ENCODE results near the gene TMX4.
"Not testable (repeated sequence)": the region's sequence is repeated elsewhere in the genome, so short reads cannot be mapped to it uniquely, and the experiment has no call there.

Gene TMX4

GRCh38 chr20:7966176-7966575, 53.4 kb downstream of the TMX4 start:
- FAIRE-seq: no peak

GRCh38 chr20:7959484-7959883, 60.1 kb downstream of the TMX4 start:
- no peak for FAIRE-seq

DNA sequence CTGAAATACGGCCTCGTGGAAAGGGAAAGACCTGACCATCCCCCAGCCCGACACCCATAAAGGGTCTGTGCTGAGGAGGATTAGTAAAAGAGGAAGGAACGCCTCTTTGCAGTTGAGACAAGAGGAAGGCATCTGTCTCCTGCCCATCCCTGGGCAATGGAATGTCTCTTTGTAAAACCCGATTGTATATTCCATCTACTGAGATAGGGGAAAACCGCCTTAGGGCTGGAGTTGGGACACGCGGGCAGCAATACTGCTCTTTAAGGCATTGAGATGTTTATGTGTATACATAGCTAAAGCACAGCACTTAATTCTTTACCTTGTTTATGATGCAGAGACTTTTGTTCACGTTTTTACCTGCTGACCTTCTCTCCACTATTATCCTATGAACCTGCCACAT, 63.0 kb downstream of the TMX4 start:
- FAIRE-seq: not testable (repeated sequence)

DNA sequence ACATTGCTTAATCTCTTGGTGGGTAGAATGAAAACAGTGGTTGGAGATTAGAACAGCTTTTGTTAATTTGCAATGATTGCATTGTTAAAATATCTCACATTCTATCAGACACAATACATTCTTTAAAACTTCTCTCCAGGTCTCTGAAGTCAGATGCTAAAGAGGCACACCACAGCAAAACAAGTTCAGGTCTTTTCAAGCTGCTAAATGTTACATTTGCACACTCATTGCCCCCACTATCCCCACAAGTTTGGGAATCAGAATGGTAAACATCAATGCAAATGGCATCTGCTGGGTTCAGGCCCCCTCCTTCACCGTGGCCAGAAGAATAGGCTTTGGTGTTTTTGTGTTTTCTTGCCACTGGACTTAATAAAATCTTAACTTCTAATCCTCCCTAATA, 69.2 kb downstream of the TMX4 start:
- FAIRE-seq: no peak

GRCh38 chr20:7943891-7944290, 75.7 kb downstream of the TMX4 start:
- FAIRE-seq: no peak

- no peak for FAIRE-seq
Observed at GRCh38 chr20:7940341-7940740, 79.2 kb downstream of the TMX4 start, which contains the start of gene HAO1. Gene HAO1, minus strand, starts transcription at chr20:7940458. Its CDS starts 36 bp downstream, at chr20:7940422.

DNA sequence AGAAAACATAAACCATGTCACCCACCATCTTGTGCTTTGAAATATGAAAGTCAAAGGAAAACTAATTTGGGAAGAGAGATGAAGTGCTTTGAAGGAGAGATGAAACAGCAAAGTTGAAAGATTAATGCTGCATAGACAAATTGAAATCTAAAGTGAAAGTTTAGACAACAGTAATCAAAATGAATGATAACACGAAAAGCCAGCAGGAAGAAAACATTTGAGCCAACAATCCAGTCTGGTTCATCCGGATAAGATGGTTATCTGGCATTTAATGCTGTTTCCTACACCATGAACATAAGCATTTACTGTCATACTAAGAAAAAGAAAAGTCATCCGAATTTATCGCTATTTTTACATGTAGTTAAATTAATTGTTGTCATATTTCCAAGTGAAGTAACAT, 79.9 kb downstream of the TMX4 start:
- FAIRE-seq: no peak

DNA sequence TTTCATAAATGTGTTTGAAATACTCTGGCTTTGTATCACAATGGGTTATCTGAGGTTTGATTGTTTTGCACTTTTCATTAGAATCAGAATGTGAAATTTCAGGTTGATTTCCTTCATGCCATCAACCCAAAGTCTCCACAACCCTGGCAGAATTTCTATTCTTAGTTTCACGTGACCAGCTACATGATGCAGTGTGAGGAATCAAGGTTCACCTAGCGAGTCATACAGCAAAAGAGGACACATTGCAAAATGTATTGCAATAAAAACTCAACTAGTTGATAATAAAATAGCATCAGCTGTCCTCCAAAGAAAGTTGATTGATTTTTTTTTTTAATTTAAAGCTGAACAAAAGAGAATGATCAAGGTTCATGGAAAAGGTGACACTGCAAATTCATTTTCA, 81.5 kb downstream of the TMX4 start:
- FAIRE-seq: no peak

DNA sequence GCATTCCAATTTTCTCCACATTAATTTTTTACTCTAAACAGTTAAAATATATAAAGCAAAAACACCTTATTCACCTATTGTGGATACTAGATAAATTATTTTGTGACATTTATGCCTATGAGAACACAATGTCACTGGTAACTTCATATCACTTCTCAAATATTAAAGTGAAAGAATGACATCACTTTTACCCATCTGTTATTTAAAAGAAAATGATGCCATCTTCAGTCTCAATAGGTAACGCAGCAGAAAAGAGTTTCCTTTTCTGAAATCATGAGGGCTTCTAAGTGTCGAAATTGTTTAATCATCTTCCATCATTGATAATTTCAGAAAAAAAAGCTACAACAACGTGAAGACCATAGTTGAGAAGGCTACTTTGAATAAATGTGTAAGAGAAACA, 82.2 kb downstream of the TMX4 start:
- FAIRE-seq: no peak

DNA sequence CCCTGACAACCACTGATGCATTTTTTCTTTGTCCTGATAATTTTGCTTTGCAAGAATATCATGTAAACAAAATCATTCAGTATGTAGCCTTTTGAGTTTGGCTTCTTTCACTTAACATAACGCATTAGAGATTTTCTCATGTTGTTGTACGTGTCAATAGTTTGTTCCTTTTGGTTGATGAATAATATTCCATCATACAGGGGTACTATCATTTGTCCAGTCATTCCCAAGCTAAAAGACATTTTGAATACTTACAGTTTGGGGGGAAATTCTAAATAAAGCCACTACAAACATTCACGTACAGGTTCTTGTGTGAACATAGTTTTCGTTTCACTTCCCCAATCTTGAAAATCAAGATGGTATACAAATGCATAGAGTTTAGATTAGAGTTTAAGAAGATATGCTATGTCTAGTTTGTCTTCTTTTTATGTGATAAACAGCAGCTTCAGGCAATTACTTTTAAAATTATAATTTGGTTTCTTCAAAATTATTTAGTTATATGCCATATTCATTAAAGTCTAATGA, 84.5 kb downstream of the TMX4 start:
- FAIRE-seq: no peak

DNA sequence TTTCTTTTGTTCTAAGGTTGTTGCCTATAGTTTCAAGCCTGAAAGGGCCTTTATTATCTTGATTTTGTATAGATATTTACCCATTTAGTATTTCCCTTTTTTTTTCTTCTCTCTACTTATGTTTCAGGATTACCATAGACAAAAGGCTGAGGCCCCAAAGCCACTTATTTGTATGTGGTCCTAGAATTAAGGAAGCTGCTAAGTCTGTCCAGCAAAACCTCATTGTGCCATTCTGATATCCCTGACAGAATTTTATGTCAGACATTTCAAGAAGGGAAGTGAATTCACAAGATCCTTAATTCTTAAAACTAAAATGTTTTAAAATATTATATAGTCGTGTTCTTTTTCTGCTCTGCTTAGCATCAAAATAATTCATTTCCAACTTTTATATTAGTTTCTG, 86.2 kb downstream of the TMX4 start:
- FAIRE-seq: no peak

DNA sequence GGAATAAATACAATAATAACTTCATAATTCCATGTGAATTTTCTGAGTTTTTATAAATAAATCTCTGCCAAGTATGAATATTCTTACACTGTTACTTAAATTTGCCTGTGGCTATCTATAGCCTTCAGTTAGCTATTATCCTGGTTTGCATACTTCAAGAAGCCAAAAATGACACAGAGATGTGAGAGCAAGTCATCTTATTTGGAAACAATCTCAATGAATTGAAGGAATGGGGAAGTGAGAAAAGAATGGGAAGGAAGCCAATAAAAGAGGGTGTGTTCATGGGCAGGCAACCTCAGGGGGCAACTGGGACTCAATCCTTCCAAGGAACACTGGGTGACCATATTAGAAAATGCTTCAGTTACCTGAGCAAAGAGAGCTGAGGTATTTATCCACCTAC, 89.2 kb downstream of the TMX4 start:
- no peak for FAIRE-seq

All from colon (tissue), 2 donors.